ENCODE data around the gene TMUB2.

GRCh38 chr17:44213403-44214229, 26.8 kb downstream of the TMUB2 start:
- TF ChIP-seq EP300 (IDR thresholded peaks at IDR 0.05; ENCODE audit: low read depth in 2 of 2, low read length in 2 of 2) (no peak), EP300 (CRISPR knock-in tag; IDR thresholded peaks at IDR 0.05; ENCODE audit: borderline replicate concordance) (no peak), ZNF253 (CRISPR knock-in tag; IDR thresholded peaks at IDR 0.05; ENCODE audit: borderline replicate concordance) (no peak), PAX8 (CRISPR knock-in tag; IDR thresholded peaks at IDR 0.05; ENCODE audit: borderline replicate concordance) (no peak), SIX4 (CRISPR knock-in tag; IDR thresholded peaks at IDR 0.05) (no peak), KDM1A (CRISPR knock-in tag; IDR thresholded peaks at IDR 0.05) (no peak), JDP2 (CRISPR knock-in tag; IDR thresholded peaks at IDR 0.05; ENCODE audit: borderline replicate concordance) (no peak), ZBTB7A (CRISPR knock-in tag; IDR thresholded peaks at IDR 0.05) (no peak), ZNF274 (CRISPR knock-in tag; IDR thresholded peaks at IDR 0.05) (no peak), USF2 (IDR thresholded peaks at IDR 0.05; ENCODE audit: low read depth, low read length) (no peak), USF2 (CRISPR knock-in tag; IDR thresholded peaks at IDR 0.05; ENCODE audit: borderline replicate concordance) (no peak), CEBPZ (IDR thresholded peaks at IDR 0.05; ENCODE audit: low read length) (no peak), TAF1 (CRISPR knock-in tag; IDR thresholded peaks at IDR 0.05) (no peak), ZNF496 (CRISPR knock-in tag; IDR thresholded peaks at IDR 0.05; ENCODE audit: insufficient replicate concordance) (no peak), POLR2A (IDR thresholded peaks at IDR 0.05; ENCODE audit: insufficient read depth in 1 of 2, low read depth in 2 of 2, low read length in 2 of 2) (0 out of 4 replicates have a peak, but pooled peaks of 1 of the 2 experiments have one; percentile 27), MTERF4 (CRISPR knock-in tag; IDR thresholded peaks at IDR 0.05) (no peak)

Data from HepG2 (cell line).